Measurements from ENCODE around the gene LOXL1. TPM values are rescaled to one million over a fixed set of nuclear protein-coding genes. Genes with fewer than 3 reads are reported as not detected.

Gene LOXL1
- total RNA-seq, 1 experiment from 2014 or later: 224 TPM

DNA sequence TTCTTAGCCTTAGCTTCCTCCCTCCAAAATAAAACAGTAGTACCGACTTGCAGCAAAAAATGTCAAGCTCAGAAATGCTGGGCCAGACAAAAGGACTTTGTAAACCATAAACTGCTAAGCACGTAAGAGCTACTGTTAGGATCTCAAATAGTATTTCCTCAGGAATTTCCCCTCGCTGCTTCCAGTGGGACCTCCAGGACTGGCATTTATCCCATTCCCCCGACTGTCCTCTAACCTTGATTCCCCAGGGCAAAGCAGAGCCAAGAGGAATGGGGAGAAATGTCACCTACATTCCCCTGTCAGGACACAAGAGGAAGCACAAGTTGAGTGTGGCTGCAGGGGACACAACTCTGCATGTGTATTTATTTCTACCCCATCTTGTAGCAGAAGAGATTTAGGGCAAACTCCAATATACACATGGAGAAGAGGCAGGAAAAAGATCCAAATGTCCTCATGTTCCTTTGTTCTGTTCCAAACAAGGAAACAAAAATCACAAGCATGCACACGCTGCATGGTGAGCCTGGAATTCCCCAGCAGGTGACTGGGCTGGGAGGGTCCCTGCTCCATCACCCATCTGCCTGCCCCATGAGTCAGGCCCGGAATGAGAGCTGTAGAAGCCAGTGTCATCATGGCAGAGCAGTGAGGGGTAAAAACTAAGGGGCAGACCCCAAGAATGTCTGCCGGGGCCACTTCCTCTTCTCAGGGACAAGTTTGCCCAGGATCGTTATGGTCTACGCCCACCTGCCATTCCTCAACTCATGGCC is 61.6 kb downstream of the LOXL1 start:
- Histone ChIP-seq H3K9me3 (no peaks in the 10 kb centered on the region), H3K36me3 (peaks cover 43% of the 10 kb centered on the region), H3K27me3 (no peaks in the 10 kb centered on the region), H3K4me3 (no peak overlapping the region)
- DNase-seq: no peak

DNA sequence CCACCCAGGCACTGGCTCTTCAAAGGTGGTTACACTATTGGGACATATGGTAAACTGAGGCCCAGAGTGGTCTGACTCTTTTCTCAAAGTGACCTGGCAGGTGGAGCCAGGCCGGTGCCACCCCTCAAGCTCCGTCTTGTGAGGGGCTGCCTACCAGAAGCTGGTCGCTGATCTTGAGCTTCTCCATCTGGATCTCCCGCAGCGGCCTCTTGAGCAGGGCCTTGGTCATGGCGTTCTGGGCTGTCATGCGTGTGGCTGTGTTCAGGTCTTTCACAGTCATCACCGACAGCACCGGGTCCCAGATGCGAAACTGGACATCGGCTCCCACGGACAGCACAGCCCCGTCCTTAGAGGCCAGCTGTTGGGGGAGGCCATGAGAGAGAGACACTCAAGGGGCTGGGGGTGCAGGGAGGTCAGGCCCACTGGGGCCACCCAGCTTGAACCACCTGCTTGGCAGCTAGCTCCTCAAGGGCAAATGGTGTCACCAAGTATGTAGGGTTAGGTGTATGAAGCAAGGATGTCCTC is 62.2 kb downstream of the LOXL1 start:
- H3K9me3 ChIP-seq: no peaks in the 10 kb centered on the region
- no peaks in the 10 kb centered on the region for H3K27me3 ChIP-seq
- peaks cover 40% of the 10 kb centered on the region for H3K36me3 ChIP-seq

DNA sequence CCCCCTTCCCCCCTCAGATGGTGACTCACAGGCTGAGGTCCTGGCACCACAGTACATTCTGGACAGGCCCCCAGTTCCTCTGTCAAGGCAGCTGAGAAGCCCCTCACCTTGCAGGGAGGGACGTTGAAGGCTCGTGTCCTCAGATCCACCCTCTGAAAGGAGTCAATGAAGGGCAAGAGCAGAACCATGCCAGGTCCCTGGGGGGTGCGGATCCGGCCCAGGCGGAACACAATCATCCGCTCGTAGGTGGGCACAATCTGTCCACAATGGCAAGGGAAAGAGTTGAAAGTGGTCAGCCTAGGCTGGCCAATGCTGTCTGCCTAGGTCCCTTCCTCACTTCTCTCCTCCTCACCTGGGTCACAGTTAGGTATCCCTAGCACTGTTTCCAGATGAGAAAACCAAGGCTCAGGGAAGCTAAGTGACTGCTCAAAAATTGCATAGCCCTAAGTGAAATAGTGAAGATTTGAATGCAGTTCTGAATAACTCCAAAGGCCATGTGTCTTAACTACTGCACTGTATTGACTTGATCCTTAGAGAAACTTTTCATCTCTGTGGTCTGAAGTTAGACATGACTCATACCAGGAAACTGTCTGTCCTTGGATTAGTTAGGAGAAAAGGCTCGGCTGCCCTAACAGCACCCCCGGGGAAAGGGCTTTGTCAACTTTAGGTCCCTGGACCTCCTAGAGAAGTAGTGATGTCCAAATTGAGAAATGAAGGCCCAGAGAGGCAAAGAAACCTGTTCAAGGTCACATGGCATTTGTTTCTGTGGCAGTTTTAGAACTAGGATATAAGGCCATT is 62.9 kb downstream of the LOXL1 start:
- Histone ChIP-seq H3K4me3 (no peak overlapping the region), H3K9me3 (no peaks in the 10 kb centered on the region), H3K36me3 (peaks cover 33% of the 10 kb centered on the region), H3K27me3 (no peaks in the 10 kb centered on the region)
- peak; percentile 40 for DNase-seq

More for the DNA sequence above, 62.2 kb downstream of the LOXL1 start:
- H3K4me3 ChIP-seq: no peak overlapping the region
- DNase-seq: no peak

DNA sequence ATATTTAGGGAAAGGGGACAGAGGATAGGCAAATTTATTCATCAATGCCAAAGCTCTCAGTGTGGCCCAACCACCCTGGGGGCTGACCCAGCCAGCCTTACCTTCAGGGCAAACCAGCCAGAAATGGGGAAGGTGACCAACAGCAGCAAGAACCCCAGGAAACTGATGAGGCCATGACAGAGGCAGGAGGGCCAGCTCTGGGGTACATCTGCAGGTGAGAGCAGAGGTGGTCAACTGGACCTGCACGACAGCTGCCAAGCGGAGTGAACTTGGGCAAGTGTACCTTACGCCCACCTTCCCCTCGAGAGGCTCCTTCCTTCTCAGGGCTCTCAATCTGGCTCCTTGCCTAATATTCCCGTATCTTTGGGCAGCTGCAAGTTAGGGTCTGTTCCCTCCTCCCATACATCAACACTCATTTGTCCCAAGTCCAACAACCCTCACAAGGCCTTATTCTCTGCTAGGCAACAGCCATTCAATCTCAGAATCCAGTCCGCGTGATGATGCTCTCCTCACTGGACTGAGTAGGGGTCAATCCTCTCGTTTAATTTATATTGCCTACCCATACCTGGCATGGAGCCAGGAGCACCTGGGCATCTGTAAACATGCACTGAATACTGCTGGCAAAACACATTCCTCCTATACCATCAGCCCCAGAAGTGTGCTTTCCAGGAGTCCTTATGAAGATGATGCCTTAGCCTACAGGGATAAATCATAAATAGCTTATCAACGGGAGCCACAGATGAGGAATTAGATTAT is 64.2 kb downstream of the LOXL1 start:
- Histone ChIP-seq H3K4me3 (peak overlapping the region; percentile 82), H3K27me3 (no peaks in the 10 kb centered on the region), H3K9me3 (no peaks in the 10 kb centered on the region), H3K36me3 (peaks cover 31% of the 10 kb centered on the region)
- no peak for DNase-seq

DNA sequence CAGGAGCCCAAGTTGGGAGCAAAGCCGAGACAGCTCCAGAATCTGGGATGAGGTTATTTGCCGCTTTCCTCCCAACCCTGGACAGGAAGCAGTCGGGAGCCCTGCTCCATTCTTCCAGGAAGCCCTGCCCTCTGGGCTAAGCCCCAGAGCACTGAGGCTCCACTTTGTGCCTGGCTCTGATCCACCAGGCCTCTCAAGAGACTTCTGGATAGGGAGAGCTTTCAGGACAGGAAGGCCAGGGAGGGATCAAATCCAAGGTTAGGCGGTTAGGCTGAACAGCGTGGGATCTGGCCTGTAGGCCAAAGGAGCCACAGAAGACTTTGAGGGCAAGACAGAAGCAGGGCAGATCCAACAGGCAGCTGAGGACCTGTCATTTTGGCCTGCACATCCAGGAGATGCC is 65.0 kb downstream of the LOXL1 start:
- no peaks in the 10 kb centered on the region for H3K27me3 ChIP-seq
- H3K36me3 ChIP-seq: peaks cover 36% of the 10 kb centered on the region
- peak overlapping the region; percentile 82 for H3K4me3 ChIP-seq
- DNase-seq: peak; percentile 95
- no peaks in the 10 kb centered on the region for H3K9me3 ChIP-seq

DNA sequence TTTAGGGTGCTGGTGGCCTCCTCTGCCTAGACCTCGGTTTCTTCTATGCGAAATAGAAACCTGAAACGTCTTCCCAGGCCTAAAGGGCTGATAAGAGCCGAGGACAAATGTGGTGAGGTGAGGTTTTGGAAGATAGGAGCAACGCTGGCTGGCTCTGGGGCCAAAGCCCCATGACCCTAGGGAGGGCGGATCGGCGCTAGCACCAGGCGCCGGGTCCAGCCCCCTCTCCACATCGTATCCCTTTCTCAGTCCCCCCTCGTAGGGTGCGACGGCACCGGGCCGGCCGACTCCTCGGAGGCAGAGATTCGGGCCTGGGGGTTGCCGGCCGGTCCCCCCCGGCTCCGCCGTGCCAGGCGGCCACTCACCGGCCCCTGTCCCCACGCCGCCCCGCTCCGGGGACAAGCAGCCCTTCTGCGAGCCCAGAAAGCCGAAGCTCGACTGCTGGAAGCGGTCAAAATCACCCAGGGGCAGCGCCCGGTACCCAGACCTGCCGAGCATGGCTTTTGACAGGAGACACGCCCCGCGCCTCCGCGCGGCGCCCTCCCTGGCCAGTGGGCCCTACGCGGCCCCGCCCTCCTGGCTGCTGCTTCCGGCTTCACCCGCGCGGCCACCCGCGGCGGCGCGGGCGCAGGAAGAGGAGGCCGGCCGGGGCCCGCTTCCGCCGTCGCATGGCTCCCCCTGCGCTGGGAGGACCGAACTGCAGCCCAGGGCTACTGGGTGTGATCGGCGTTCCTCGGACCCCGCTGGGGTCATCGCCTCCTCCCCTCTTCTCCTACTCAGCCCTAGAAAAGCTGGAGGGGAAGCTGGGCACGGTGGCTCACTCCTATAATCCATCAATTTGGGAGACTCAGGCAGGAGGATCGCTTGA is 65.7 kb downstream of the LOXL1 start, which contains the start of gene STOML1:
STOML1 (minus strand) TSS at position 570 of the 868 bp plus-strand sequence; CDS start at position 498, 72 bp downstream.
- H3K4me3 ChIP-seq: peak within 1 kb of the TSS; percentile 82
- peaks cover 37% of the 10 kb centered on the region for H3K36me3 ChIP-seq
- H3K27me3 ChIP-seq: no peaks in the 10 kb centered on the region
- DNase-seq: peak; percentile 97
- H3K9me3 ChIP-seq: no peaks in the 10 kb centered on the region

DNA sequence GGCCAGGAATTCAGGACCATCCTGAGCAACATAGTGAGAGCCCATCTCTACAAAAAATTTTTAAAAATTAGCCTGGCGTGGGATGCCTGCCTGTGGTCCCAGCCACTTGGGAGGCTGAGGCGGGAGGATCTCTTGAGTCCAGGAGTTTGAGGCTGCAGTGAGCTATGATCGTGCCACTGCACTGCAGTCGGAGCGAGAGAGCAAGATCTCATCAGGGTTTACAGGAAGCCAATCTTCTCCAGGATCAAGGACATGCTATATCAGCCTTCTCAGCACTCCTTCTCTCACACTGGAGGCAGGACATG is 66.3 kb downstream of the LOXL1 start:
- H3K4me3 ChIP-seq: peak overlapping the region; percentile 23
- DNase-seq: no peak
- H3K27me3 ChIP-seq: no peaks in the 10 kb centered on the region
- no peaks in the 10 kb centered on the region for H3K9me3 ChIP-seq
- H3K36me3 ChIP-seq: peaks cover 38% of the 10 kb centered on the region

DNA sequence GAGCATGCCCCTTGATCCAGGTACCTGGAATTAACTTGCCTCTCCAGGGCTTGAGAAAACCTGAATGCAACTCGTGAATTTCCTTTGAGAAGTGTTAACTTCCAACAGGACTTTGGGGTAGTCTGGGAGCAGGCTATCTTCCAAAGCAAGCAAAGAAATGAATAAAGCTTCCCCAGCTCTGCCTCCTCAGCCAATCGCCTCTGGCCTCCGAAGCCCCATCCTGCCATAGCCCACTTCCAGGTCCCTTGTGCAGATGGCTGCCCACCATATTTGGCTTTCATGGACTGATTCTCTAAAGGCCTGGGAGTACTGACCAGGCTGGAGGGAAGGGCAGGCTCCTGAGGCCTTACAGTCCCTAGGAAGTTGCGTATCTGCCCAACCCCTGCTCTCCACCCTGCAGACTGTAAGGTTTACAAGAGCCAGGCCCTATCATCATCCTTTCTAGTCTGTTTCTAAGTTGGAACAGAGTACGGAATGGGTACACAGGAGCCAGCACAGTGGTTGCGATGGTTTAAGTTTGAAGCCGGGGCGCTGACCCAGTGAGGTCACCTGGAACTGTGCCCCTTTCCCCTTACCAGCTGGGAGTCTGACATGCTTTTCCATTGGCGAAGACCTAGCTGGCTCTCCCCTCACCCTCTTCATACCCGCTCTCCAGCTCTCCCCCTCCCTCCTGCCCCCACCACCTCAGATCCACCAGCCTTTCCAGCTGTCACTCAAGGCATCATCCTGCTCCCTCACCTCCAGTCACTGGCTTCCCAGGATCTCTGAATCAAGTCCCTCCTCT is 67.1 kb downstream of the LOXL1 start:
- Histone ChIP-seq H3K9me3 (no peaks in the 10 kb centered on the region), H3K4me3 (peak overlapping the region; percentile 66), H3K27me3 (no peaks in the 10 kb centered on the region), H3K36me3 (peaks cover 38% of the 10 kb centered on the region)
- no peak for DNase-seq

DNA sequence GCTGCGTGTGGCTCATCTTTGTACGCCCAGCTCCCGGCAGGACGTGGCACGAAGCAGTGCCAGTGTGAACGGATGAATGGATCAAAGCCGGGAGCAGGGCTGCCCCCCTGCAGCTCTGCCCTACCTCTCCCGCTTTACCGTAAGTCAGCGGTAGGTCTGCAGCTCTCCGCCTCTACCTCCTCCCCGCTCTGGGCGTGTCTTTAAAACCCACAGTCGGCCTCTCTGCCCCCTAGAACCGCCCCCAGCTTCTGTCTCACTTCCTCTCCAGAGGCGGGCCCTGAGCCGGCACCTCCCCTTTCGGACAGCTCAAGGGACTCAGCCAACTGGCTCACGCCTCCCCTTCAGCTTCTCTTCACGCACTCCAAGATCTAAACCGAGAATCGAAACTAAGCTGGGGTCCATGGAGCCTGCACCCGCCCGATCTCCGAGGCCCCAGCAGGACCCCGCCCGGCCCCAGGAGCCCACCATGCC is 68.2 kb downstream of the LOXL1 start, which contains the start of gene PML:
PML (plus strand) TSS at position 304 of the 471 bp plus-strand sequence; CDS start at position 401, 97 bp downstream.
- Histone ChIP-seq H3K4me3 (peak within 1 kb of the TSS; percentile 66), H3K9me3 (no peaks in the 10 kb centered on the region), H3K27me3 (no peaks in the 10 kb centered on the region), H3K36me3 (peaks cover 41% of the 10 kb centered on the region)
- DNase-seq: peak; percentile 99

DNA sequence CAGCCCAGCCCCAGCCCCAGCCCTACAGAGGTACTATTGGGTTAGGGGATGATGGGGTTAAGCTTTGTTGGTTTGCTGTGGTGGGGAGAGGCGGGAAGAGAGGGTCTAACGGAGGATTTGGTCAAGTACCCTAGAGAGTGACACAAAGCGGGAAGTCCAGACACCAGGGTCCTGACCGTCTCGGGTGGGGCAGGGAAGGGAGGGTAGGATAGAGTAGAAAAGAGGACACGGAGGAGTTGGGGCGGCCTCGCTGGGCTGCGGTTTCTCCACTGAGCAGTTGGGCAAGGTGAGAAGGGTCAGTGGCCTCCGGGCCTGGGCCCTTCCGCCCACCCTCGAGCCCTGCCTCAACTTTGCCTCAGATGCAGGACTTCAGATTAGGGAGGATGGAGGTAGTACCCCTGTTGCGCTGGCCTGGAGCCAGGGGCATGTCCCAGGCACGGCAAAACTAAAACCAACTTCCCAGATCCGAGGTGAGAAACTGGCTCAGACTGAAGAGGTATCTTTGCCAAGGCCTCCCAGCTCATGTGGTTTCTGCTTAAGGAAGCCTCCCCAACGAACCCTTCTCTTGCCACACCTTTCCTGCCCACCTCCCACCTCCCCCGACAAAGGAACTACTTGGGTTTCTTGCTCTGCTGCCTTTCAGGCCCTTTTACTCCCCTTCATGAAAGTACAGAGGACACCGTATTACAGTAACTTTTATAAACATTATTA is 68.8 kb downstream of the LOXL1 start:
- peaks cover 41% of the 10 kb centered on the region for H3K36me3 ChIP-seq
- peak; percentile 47 for DNase-seq
- H3K9me3 ChIP-seq: no peaks in the 10 kb centered on the region
- H3K4me3 ChIP-seq: peak overlapping the region; percentile 66
- no peaks in the 10 kb centered on the region for H3K27me3 ChIP-seq

DNA sequence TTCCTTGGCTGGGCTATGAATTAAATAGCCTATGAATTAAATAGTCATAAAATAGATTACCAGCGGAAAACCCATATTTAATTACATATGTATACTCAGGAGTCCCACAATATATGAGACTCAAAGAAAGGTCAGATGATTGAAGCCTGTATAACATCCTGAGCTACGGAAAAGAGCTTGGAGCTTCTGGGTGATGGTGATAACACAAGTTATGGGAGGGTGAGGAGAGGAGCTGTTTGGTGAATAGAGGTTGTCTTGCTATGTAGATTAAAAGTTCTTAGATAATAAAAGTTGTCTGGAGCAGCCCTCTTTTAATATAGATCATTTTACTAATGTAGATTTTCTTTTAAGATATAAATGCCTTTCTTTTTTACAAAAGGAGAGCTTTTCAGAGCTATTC is 70.0 kb downstream of the LOXL1 start:
- peak overlapping the region; percentile 66 for H3K4me3 ChIP-seq
- H3K27me3 ChIP-seq: no peaks in the 10 kb centered on the region
- peaks cover 48% of the 10 kb centered on the region for H3K36me3 ChIP-seq
- DNase-seq: no peak
- H3K9me3 ChIP-seq: no peaks in the 10 kb centered on the region

DNA sequence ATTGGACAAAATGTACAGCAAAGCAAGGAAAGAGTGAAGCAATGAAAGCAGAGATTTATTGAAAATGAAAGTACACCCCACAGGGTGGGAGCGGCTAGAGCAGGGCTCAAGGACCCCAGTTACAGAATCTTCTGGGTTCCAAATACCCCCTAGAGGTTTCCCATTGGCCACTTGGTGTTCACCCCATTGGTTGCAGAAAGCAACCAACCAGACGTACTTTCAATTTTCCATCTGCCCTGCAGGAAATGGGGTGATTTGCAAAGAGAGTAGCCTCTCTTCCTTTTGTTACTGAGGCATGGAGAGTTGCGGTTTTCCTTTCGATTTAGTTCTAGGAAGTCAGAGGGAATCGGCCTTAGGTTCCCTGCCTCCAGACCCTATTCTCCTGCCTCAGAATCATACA is 70.7 kb downstream of the LOXL1 start:
- Histone ChIP-seq H3K9me3 (no peaks in the 10 kb centered on the region), H3K4me3 (peak overlapping the region; percentile 66), H3K36me3 (peaks cover 54% of the 10 kb centered on the region), H3K27me3 (no peaks in the 10 kb centered on the region)
- peak; percentile 30 for DNase-seq

DNA sequence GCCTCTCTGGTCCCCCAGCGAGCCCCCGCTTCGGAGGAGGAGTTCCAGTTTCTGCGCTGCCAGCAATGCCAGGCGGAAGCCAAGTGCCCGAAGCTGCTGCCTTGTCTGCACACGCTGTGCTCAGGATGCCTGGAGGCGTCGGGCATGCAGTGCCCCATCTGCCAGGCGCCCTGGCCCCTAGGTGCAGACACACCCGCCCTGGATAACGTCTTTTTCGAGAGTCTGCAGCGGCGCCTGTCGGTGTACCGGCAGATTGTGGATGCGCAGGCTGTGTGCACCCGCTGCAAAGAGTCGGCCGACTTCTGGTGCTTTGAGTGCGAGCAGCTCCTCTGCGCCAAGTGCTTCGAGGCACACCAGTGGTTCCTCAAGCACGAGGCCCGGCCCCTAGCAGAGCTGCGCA is 71.7 kb downstream of the LOXL1 start:
- H3K4me3 ChIP-seq: no peak overlapping the region
- H3K9me3 ChIP-seq: no peaks in the 10 kb centered on the region
- DNase-seq: no peak
- H3K27me3 ChIP-seq: no peaks in the 10 kb centered on the region
- peaks cover 63% of the 10 kb centered on the region for H3K36me3 ChIP-seq

Data from MG63 (cell line).